Stimulated activated CD4-positive, alpha-beta T cell treated with anti-CD3 and anti-CD28 coated beads, Interleukin-2, amount 100 ng/mL, for 24 hours (primary cell): ENCODE data around the gene PTPN13.

Experiments used
- DNase-seq, 2 donors: peaks; one replicate each; pipeline ENCODE4 v3.0.0-alpha.2; 2020

The PTPN13 gene

DNA sequence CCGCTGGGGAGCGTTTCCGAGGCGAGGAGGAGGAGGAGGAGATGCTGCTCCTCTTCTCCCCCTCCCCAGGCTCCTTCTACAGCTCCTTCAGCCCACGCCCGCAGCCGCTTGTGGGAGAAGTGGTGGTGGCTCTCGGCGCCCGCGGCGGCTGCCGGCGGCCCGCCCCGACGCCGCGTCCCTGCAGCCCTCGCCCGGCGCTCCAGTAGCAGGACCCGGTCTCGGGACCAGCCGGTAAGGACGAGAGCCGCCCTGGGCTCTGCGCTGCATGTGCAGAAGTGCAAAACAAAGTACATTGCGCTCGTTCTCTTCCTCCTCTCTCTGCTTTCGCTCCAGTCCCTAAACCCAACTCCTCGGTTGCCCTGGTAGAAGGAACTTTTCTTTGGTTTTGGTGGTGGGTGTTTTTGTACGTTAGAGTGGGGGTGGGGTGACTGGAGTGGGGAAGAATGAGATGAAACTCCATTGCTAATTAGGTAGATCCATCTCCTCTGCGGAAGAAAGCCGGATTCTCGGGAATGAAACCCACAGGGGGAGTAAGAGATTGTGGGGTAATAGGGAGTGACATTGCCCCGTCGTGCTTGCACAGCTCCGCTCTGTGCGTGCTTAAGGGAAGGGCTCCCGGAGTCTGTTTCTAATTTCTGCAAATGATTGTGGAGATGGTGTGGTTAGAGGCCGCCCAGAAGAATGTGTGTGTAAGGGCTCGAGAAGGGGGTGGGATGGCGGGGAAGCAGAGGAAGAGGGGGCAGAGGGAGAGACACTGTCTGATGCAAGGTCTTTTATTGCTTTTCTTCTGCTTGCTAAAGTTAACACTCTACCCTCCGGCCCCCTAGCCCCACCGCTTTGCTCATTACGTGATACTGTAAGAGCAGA is 677 bp downstream of the PTPN13 start:
- DNase-seq = peak; percentile 19

- no peak for DNase-seq
Measured at GRCh38 chr4:86595426-86595805, 1.3 kb downstream of the PTPN13 start.

DNA sequence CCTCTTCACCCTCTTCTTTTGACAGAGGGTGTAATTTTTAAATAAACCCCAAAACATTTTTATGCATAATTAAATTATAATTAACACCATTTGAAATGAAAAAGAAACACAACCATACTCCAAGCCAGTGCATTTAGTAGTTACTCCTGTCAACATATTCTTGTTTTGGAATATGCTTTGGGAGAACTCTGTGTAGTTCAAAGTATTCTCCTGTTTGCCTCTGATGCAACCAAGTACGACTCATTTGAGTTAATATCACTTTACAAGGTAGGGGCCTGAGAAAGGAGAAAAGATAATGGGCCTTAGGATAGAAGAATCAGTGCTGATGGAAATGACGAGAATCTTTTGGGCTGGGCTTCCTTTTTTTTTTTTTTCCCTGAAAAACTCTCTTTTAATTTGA is 2.7 kb downstream of the PTPN13 start:
- no peak for DNase-seq

GRCh38 chr4:86600007-86600653 is 6.0 kb downstream of the PTPN13 start:
- DNase-seq = no peak

GRCh38 chr4:86603311-86603885 is 9.3 kb downstream of the PTPN13 start:
- no peak for DNase-seq

- DNase-seq = no peak
Measured at GRCh38 chr4:86606809-86607208, 12.7 kb downstream of the PTPN13 start.

DNA sequence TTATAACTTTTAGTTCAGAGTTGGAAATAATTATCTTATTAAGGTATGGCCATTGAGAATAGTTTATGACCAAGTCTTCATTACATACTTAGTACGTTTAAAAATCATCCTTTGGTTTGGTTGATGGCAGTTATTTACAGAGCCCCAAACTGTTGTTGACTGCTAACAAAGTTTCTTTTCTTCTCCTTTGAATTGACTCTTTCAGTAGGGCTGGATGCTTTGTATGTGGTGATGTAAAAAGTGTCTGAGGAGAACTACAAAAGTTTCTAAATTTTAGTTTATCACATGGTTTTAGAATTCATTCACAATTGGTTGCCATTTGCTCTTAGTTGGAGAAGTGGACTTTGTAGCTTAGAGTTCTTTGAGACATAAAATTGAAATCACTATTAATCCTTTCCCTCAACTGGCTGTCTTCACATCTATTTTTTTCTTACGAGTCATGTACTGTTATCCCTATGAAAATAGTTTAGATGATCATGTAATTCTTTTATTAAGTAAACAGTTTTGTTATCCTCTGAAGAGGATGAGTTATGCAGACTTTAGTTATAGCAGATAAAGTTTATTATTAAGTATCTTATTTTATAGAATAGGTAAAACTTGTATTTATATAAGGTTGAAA is 14.8 kb downstream of the PTPN13 start:
- no peak for DNase-seq

DNA sequence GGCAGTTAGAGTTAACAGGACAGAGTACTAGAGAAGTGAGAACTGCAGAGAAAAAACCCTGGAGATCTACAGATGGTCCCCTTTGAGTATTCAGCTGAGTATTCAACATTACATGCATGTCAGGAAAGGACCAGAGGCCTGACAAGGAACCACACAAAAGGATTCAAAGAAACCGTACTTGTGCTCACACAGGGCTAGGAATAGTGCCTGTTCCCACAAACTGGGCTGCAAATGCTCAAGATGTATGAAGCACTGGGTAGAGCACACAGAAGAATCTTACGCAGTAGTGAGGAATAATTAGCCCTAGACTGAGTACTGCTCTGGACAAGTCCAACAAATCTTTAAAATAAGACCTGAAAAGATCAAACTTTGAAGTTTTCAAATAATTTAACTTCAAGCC is 17.6 kb downstream of the PTPN13 start:
- DNase-seq = no peak

DNA sequence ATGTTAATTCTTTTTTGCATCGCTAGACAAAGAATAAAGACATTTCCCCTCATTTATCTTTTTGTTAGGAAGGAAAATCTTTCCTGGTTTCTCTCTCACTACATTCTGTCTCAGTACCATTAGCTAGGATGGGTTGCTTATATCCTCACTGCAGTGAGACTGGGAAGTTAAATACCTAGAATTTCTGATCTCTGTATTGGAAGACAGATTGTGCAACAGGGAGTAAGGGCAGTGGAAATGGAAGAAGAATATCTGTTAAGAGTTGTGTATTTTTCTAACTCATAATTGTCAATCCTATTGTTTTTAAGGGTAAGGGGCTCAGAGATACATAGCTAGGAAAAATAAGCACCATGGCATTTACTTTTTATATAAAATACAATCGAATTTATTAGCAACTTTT is 19.6 kb downstream of the PTPN13 start:
- no peak for DNase-seq

GRCh38 chr4:86614865-86615264 is 20.8 kb downstream of the PTPN13 start:
- DNase-seq = no peak

- DNase-seq = no peak
Measured at GRCh38 chr4:86615501-86615900, 21.4 kb downstream of the PTPN13 start.

- DNase-seq = no peak
Measured at GRCh38 chr4:86619656-86620055, 25.5 kb downstream of the PTPN13 start.

DNA sequence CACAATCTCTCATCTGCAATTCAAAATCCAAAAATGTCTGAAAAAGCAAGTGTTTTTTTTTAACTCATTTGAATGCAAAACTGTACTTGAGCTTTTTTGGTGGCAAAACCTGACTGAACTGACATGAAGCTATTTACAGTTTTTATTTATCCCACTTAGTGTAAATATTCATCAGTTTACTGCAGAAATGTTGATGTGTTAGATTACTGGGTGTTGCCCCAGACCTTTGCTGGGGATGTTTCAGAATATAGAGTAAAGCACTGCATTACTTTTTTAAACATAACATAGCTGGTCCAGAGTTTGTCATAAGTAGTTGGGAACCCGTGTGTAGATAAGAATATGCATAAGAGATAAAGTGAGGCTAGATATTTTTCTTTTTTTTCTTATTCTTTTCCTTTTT is 27.3 kb downstream of the PTPN13 start:
- DNase-seq = no peak

DNA sequence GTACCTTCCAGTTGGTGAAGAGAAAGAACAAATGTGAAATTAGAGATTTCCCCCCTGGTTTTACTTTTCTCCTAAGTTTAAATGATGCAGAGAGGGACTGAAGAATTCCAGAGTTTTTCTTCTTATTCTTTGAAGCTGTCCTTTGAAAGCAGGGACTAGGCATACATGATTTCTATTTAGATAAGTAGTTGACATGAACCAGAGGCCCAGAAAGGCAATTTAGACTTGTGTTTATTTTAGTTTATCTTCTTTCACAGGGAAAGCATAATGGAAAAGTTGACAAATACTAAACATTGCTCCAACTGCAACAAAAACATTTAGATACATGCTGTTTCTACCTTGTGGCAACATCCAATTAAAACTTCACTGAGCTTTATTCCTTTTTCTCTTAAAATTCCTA is 32.0 kb downstream of the PTPN13 start:
- no peak for DNase-seq

DNA sequence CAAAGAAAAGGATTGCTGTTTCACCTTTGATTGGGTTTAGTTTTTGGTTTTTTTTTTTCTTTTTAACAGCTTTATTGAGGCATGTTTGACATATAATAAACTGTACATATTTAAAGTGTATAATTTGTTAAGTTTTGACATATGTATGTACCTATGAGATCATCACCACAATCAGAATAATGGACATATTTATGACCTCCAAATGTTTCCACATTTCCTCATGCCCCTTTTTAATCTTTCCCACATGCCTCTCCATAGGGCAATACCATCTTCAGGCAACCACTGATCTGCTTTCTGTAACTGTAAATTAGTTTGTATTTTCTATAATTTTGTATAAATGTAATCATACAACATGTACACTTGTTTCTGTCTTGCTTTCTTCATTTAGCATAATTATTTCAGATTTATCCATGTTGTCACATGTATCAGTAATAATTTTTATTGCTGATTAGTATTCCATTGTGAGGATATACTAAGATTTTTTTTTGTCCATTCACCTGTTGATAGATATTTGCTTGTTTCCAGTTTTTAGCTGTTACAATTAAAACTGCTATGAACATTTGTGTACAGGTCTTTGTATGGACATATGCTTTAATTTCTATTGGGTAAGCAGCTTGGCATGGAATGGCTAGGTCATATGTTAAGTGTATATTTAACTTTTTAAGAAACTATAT is 33.5 kb downstream of the PTPN13 start:
- no peak for DNase-seq

DNA sequence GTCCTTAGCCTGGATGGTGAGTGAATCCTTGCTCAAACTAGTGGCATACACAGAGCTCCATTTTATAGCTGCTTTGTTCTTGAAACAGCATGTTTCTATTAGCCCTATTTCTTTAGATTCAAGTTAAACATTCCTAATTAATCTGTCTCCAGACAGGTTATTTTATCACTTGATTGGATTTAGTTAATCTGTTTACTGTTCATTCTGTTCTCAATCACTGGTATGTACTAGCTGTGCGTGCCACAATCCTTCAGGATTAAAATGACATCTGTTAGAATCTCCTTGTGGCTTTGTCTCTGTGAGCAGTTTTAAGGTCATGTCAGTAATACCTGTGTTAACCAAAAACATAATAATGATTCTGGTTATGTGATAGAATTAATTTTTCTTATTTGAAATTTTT is 36.5 kb downstream of the PTPN13 start:
- DNase-seq = no peak

DNA sequence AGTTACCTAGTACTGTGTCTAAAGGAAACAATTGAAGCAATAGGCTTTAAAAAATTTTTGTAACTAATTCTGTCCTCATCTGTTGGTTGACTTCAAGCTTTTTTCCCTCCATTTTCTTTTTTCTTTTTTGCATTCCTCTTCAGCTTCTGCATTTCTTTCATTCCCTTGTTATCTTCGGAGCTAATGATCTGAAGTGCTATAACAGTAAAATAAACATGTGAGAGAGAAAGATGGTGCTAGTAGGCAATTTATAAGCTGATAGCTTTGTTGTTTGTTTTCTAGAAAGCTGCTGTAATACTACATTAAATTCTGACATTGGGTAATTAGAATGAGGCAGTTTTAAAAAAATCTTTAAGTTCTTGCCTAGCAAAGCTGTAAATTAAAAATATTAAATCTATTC is 37.1 kb downstream of the PTPN13 start:
- DNase-seq = no peak

DNA sequence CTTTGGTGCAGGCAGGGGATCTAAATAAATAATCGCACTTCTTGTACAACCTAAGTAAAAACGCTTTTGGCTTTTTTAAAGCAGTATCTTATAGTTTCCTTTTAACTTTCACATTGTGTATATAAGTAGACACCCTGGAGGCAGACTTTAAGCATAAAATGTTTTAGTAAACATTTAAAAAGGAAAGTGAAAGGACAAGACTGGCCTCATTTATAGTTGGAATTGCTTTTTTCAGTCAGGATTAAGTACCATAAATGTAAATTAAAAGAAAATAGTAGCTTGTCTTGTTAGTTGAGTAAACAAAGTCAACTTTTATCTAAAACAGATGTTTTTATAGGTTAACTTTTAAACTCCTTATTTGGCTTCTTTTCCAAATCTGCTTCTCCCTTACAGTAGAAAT is 39.7 kb downstream of the PTPN13 start:
- DNase-seq = no peak

DNA sequence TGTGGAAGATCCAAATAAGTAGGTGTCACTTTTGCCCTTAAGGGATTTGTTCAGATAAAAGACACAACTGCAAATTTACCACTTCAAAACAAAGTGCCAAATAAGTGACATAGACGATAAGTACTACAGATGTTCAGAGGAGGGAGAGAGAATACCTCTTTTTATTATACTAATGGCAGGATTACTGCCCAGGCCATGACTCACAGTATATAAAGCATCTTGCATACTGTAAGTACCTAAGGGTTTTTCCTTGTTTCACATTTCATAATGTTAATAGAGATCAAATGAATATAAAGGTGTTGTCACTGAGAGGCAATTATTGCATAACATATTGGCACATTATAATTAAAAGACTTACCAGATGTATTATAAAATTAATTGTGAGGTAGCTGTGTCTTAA is 46.4 kb downstream of the PTPN13 start:
- DNase-seq = no peak

DNA sequence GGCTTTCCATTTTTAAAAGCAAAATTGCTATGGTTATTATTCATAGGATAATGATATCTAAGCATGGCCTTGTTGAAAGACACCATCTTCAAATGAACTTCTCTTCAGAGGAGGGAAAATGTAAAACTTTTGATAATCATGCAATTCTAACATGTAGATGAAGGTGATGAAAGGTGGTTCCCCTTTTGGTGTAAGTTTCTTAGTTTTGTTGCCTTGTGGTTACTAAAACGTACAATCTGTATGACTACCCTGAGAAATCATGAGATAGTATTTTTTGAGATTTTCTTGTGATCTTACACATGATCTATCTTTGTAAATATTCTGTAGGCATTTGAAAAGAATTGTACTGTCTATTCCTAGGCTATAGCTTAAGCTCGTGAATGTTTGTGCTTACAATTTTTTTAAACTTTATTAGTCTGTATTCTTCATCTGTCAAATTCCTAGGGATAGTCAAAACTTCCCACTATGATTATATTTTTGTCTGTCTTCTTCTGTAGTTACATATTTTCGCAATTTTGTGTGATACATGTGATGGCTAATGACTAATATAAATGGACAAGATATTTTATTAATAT is 47.5 kb downstream of the PTPN13 start:
- no peak for DNase-seq

- no peak for DNase-seq
Measured at GRCh38 chr4:86644892-86645291, 50.8 kb downstream of the PTPN13 start.

GRCh38 chr4:86652332-86652932 is 58.3 kb downstream of the PTPN13 start:
- DNase-seq = no peak
